Adrenal gland (tissue), 5 donors: Measurements from ENCODE around the gene RAB4A.

Source experiments
- CTCF ChIP-seq, 6 experiments: fragments of 450-650 bp in 4 of 6; fragments of 200-600 bp in 2 of 6; sonication (generic) in 1 of 6; IDR thresholded peaks; 1 replicate in 5 of 6; 2 replicates in 1 of 6; pipeline versions ENCODE4 v1.5.1 to v1.8.0; 2016 to 2021; ENCODE audit warnings: antibody characterized with exemption in 6 of 6, mild to moderate bottlenecking in 2 of 6, moderate library complexity in 1 of 6
- POLR2A ChIP-seq, 2 donors: fragments of 450-650 bp; IDR thresholded peaks; one replicate each; pipeline ENCODE4 v1.6.1; 2017; ENCODE audit warnings: antibody characterized with exemption in 2 of 2, mild to moderate bottlenecking in 2 of 2, moderate library complexity in 1 of 2
- donor health status: DM: no; HTN: no; CAD: no.

GRCh38 chr1:229293528-229294204 is 22.8 kb downstream of the RAB4A start:
- TF ChIP-seq CTCF (IDR thresholded peaks at IDR 0.05) (no peak), POLR2A (IDR thresholded peaks at IDR 0.05) (no peak)
